A673 (cell line): ENCODE results near the gene CIP2A.

Source experiments
- CTCF ChIP-seq: fragments of 300-800, 200-600 bp; sonication (generic); conservative IDR thresholded peaks from 2 replicates; pipeline ENCODE4 v1.5.1; 2017; ENCODE audit warnings: low read depth, mild to moderate bottlenecking, antibody characterized with exemption, low read length, moderate library complexity, mixed read lengths
- EZH2 ChIP-seq: fragments of 200-600 bp; sonication (generic); IDR thresholded peaks from 2 replicates; pipeline ENCODE4 v1.6.1; 2017; ENCODE audit warnings: borderline replicate concordance, low read depth, mild to moderate bottlenecking, mixed read lengths, antibody characterized with exemption, low read length; ENCODE audit not compliant: poor library complexity, severe bottlenecking

GRCh38 chr3:108589081-108589997 lies at the start of gene CIP2A, which contains the start of gene DZIP3:
- TF ChIP-seq EZH2 (no peak), CTCF (no peak)
